AML-193 (cell line): ENCODE results near the gene OSBPL5.

Source experiments
- DNase-seq, 2 experiments: peaks; one replicate each; lab custom pipeline; 2025; lab: John Stamatoyannopoulos, UW

The OSBPL5 gene

DNA sequence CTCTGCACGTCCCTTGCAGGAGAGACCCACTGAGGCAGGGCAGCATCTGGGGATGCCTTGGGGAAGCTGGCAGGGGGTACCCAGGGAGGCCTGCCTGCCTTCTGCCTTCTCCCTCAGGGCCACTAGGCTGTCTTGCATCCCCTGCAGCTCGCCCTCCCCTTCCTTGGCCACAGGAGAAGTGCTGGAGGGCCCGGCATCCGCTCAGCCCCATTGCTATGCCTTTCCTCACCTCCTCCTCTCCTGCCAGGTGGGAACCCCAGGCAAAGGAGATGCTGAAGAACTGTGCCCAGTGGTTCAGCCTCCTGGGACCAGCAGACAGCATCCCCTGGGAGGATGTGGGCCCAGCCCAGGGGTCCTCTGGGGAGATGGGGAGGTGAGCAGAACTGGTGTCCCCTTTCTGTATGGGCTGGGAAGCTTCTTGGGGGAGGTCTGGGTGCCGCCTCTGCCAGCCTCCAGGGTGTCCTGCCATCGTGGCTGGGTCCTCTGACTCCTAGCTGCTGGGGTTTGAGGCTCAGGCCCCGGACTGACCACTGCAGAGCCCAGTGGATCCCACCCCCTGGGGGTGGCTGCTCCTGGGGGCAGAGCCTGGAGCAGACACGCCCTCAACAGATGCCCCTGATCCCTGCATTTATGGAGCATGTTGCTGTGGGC is 32.9 kb upstream of the OSBPL5 start:
- no peak for DNase-seq

GRCh38 chr11:3197044-3197695 is 32.1 kb upstream of the OSBPL5 start:
- no peak for DNase-seq

GRCh38 chr11:3196161-3197043 is 31.3 kb upstream of the OSBPL5 start:
- DNase-seq, result no peak

DNA sequence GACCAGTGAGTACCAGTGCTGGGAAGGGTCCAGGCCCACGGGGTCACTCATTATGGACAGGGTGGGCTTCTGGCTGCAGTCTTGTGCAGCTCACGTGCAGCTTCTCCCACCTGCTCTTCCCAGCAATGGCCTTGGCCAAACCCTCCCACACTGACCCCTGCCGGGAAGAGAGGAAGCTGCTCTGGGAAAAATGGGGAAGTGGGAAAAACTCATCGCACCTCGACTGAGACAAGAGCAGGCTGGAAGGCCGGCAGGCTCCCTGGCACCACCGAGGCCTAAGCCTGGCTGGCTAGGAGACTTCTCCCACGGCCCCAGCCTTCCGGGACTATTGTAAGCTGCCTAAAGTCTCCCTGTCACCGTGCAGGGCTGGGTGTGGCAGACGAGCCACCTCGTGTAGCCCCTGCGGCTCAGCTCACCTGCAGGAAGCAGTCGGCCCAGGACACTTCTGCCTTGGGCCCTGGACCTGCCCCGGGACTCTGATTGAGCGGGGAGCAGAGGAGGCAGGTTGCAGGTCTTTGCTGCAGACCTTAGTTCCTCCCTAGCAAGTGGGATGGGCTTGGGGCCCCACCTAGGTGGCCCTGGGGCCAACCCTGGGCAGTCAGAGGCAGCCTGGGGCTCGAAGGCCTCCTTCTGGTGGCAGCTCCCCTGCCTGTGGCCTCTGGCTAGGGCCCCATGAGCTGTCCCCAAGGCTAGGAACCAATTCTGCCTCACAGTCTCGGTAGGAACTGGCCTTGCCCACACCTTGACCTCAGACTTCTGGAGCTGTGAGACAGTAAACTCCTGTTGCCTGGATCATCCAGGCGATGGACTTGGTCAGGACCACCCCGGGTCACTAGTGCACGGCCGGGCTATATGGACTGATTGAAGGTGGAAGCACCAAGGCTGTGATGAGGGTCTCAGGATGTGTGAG is 30.4 kb upstream of the OSBPL5 start:
- peak in 1 of 2 experiments; percentile 1 for DNase-seq

DNA sequence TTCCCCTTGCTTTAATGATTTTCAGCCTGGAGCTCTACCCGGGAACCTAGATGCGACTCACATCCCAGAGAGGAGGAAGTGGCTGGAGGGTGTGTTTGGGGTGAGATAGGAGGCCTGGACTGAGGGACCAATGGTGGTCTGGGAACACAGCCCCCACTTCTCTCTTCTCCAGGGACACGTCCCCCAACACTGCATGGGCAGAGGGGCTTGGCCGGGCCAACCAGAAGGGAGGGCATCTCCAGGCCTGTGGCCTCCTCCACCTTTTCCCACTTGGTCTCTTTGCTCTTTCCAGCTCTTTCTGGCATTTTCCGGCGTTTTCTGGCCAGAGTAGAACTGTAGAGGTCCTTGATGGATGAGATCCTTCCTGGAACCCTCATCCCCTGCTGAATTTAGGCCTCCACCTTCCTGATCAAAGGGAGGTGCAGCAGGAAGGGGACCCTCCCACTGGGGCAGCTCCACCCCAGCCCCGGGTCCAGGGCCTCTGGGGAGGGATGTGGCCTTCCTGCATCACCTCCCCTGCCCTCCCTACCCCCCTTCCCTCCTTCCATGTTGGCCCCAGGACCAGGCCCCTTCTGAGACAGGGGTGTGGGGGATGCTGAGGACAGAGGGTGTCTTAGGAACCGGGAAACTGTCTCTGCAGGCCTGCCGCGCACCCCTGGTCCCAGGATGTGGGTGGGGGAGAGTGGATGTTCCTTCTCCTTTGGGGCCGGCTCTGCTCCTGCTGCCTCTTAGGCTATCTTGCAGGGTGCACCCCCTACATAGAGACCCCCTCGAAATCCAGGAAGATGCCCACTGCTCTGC is 29.1 kb upstream of the OSBPL5 start:
- no peak for DNase-seq

DNA sequence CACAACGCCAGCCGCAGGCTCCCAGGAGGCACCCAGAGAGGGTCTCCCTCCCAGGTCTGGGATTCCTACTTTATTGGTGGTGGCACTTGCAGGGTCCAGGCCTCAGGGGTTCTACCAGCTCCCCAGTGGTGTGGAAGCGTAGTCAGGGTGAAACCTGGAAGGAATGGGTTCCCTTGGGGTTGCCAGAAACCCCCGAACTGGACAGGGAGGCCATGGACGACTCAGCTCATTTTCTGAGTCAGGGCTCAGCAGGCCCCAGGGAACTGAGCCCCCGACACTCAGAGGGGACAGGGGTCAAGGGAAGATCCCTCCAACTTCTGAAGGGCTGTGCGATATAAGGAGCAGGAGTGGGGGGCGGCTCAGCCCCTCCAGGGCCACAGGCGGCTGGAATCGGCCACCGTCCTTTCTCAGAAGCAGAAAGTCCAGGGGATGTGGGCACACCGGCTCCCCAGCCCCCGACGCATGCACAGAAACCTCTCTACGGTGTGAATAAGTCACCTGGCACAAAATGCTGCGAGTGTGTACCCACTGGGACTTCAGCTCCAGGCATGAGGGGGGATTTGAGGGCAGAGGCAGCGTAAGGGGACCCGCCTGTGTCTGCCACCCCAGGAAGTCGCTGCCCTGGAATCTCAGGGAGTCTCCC is 28.4 kb upstream of the OSBPL5 start:
- no peak for DNase-seq

DNA sequence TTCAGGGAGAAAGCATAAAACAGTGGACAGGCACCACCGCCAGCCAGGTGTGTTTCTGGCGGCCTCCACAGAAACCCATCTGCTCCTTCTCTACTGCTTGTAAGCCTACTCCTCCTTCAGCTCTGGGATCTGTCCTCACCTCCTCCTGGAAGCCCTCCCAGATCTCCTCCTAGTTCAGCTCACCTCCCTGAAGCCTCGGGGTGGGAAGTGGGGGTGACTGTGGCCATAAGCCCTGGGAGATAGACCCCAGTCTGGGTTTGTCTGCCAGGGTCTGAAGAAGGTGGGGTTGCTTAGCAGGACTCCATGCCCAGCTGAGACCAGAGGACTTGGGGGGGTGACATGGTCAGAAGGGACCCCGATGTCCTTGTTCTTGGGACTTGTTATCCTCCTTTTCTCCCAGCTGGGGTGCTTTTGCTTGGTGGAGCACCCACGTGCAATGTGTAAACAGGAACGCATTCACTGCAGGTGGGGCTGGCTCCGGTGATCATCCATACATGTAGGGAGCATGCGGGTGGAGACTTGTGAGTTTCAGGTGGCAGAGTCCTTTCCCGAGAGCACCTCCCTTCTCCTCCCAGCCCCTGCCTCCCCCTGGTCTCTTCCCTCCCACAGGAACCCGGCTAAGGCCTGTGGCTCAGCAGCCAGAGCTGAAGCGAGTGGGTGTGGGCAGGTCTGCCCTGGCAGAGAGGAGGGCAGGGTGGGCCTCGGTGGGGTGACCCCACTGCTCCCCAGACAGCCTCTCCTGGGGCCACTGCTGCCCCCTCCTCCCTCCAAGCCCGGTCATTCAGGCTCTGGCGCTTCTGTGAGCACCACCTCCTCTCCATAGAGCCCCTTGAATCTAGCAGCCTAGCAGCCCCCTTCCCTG is 27.6 kb upstream of the OSBPL5 start:
- no peak for DNase-seq

- DNase-seq, result no peak
These were observed 26.6 kb upstream of the OSBPL5 start for GRCh38 chr11:3191586-3192324.

DNA sequence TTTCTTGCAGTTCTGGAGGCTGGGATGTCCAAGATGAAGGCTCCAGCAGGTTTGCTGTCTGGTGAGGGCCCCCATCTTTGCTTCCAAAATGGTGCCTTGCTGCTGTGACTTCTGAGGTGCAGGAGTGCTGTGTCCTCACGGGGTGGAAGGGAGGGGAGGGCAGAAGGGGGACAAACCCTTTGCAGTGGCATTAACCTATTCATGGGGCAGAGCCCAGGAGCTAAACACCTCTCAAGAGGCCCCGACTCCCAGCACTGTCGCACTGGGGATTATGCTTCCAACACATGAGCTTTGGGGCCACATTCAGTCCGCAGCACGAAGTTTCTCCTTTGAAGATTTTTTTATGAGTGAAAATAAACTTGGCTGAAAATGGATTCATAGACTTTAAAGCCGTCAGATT is 25.5 kb upstream of the OSBPL5 start:
- no peak for DNase-seq

DNA sequence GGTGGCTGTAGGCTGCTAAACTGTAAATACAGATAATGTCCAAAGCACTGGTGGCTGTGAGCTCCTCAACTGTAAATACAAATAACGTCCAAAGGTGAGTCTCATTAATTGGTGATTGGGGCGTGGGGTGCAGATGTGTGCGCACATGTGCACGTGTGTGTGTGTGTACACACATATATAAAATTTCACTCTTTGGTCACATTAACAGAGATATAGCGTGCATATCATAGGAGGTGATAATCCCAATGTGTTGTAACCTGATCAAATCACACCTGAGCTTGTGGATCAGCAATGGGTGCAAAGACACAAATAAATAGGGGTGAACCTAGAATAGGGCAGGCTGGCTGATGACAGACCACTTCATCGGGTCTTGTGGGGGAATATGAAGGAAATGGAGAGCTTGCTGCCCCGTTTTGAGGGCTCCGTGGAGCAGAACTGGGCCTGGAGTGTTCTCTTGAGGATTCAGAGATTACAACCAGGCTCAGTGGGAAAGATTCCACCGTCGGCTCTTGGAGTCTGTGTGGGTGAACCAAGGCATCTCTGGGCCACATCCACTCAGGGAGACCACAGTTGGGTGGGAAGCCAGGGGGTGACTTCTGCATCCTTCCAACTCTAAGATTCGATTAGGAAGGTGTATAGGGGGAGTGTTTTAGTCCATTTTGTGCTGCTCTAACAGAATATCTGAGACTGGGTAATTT is 24.9 kb upstream of the OSBPL5 start:
- DNase-seq, result no peak

DNA sequence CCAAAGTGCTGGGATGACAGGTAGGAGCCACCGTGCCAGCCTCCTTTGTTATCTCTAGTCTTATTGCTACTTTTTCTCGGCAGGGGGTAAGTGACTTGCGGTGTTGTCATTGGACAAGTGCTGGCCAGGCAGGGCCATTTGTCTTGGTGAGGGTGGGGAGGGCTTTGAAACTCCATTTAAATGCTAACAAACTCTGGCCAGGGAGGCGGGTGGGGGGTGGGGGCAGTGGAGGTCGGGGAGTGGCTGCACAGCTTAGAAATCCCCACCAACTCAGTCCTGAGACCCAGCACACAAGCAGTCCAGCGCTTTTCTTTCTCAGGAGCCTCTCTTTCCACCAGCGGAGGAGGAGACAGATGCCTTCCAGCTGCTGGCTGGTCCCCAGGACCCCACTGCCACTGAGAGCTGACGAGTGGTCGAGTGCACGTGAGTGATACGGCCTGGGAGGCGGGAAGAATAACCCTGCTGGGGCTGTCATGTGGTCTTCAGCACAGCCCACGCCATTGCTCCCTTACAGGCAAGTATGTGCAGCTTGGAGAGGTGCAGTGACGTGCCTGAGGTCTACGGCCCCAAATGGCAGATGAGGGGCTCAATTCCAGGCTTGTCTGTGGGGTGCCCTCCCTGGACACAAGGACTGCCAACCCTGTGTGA is 24.2 kb upstream of the OSBPL5 start:
- no peak for DNase-seq

DNA sequence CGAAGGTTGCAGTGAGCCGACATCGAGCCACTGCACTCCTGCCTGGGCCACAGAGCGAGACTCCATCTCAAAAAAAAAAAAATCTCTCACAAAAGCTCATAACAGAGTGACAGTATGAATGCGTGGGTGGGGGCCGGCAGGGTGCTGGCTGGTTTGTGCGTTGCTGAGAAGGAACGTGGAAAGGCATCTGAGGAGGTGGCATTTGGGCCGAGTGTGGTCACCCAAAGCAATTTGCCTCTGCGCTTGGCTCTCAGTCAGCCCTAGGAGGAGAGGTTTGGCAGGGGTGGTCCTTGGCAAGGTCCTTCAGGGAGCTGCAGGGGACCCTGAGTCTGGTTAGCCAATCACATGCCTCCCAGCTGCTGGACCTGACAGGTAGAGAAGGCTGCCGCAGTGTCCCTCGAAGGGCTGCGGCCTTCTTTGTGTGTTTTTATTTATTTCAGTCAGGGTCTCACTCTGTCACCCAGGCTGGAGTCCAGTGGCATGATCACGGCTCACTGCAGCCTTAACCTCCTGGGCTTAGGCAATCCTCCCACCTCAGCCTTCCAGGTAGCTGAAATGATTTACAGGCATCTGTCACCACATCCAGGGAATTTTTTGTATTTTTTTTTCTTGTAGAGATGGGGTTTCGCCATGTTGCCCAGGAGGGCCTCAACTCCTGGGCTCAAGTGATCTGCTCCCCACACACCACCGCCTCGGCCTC is 23.5 kb upstream of the OSBPL5 start:
- DNase-seq, result no peak

GRCh38 chr11:3186166-3186953 is 21.2 kb upstream of the OSBPL5 start:
- DNase-seq, result no peak

DNA sequence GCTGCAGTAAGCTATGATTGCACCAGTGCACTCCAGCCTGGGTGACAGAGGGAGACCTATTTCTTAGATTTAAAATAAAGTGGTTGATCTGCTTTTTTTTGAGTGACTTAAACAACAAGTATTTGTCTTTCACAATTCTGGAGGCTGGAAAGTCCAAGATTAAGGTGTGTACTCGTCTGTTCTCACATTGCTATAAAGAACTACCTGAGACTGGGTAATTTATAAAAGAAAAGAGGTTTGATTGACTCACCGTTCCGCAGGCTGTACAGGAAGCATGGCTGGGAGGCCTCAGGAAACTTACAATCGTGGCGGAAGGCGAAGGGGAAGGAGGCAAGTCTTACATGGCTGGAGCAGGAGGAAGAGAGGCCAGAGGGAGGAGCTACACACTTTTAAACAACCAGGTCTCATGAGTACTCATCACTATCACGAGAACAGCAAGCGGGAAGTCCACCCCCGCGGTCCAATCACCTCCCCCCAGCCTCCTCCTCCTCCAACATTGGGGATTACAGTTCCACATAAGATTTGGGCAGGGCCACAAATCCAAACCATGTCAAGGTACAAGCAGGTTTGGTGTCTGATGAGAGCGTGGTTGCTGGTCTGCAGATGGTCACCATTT is 19.7 kb upstream of the OSBPL5 start:
- DNase-seq, result no peak

GRCh38 chr11:3183523-3183922 is 18.4 kb upstream of the OSBPL5 start:
- DNase-seq, result no peak

DNA sequence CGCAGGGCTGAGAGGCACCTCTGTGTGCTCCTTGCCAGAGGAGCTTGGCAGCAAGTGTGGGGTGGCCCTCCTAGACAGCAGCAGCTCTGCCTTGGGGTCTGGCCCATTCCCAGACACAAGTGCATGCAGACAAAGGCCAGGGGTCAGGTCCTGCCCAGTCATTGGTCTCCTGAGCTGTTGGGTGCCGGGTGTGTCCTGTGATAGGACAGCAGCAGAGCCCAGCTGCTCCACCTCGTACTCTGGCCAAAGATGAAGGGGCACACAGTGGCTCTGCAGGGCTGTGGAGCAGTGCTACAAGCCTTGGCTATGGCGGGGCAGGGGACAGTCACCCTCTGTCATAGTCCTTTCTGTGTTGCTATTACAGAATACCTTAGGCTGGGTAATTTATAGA is 17.3 kb upstream of the OSBPL5 start:
- no peak for DNase-seq
